Bone marrow (tissue), 2 donors: ENCODE measurements around the gene HNMT.
"Not testable (repeated sequence)": the region's sequence is repeated elsewhere in the genome, so short reads cannot be mapped to it uniquely, and the experiment has no call there.

Experiments
- DNase-seq, 2 donors: peaks; one replicate each; lab custom pipeline; 2025; lab: John Stamatoyannopoulos, UW

The HNMT gene

GRCh38 chr2:137975280-137976271, 11.3 kb downstream of the HNMT start:
- no peak for DNase-seq

DNA sequence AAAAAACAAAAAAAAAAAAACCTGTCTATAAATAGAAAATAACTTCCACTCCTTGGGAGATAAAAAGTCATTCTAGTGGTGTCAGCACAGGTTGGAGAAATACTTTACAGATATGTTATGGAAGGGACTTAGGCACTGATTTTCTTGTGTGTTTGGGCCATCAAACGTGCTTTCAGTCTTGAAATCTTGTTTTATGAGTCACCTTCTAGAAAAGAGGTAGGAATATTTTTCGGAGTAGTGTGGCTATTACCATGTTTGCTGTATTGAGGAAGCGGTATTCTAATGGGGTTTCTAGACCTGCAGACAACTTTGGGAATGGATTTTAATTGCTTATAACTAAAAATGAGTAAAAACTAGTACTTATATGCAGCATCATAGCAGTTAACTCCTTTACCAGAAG, 12.0 kb downstream of the HNMT start:
- DNase-seq, result no peak

DNA sequence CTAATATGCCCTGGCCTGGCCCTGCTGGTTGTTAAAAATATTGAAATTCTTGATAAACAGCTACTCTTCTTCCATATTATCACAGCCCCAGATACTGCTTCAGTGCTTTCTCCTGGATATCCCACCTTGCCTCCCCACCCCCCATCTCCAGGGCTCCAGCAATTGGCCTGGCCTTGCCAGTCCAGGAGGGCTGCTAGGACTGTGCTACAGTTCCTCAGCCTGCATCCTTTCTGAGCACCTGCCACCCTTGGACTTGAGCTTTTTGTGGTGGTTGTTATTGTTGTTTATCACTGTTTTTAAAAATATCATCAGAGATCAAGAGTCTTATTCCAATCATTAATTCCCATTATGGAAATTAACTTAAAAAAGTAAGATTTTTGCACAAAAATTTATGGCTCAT, 13.5 kb downstream of the HNMT start:
- DNase-seq, result no peak

DNA sequence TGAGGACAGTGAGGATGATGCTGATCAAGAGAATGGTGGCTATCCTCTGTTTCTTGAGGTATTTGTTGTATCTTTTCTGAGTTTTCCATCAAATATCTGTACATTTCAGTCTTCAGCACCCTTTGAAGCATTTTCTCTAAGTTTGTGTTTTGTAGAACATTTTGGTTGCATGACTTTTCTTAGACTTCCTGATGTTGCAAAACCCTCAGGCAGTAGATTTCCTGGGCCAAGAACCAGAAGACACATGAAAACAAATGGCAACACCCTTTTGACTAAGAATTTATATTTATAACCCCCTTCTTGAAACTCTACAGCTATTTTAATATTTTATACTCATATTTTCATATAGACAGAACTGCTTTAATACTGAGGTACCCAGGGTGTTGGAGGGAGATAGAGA, 16.2 kb downstream of the HNMT start:
- DNase-seq, result no peak

DNA sequence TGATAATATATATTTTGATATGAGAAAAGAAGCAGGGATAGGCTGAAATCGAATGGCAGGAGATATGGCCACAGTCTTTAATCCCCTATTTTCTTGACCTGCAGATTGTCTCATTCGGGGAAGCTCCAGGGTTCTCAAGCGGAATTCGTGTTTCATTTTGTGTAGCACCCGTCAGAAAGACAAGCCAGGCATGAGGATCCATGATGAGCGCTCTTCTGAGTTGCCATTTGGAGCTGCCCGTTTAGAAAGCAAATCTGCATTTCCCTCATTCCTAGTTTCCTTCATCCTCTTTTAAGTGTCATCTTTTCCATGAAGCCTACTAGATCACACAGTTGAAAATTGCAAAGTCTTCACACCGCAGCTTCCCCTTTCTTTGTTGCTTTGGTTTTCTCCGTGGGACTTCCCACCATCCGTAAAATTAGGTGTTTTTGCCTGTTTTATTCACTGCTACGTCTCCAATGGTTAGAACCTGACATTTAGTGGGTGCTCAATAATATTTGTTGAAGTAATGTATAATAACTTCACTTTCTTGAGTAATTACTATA, 16.9 kb downstream of the HNMT start:
- DNase-seq, result no peak

GRCh38 chr2:137983581-137983980, 19.3 kb downstream of the HNMT start:
- DNase-seq, result no peak

- no peak for DNase-seq
These were observed 22.0 kb downstream of the HNMT start for GRCh38 chr2:137986268-137986667.

DNA sequence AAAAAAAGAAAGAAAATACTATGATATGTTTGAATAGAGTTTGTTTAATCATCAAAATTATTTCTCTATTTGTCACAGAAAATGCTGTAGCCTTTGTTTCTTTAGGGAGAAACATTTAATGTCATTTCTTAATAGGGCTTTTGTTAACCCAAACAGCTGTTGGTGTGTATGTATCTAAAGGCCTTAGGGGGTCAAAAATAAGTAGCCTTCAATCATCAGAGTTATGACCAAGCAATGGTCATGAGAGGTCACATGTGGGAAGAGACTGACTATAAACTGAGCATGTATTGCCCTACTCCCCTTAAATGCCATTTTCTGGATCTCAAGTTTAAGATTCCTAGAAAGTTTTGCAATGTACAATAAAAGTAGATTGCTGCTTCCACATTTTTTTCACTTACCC, 22.7 kb downstream of the HNMT start:
- no peak for DNase-seq

DNA sequence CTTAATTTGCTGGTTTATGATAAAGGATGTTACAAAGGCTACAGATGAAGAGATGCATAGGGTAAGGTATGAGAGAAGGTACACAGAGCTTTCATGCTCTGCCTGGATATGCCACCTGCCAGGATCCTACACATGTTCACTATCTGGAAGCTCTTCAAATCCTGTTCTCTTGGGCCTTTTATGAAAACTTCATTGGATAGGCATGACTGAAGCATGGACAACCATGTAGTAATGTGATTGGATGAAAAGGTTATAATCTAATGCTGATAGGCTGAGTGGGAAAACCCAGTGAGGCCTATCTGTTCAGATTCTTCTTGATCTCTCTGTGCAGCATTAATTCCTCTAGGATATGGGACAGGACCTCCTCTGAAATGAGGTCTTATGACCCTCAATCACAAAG, 26.8 kb downstream of the HNMT start:
- no peak for DNase-seq

- no peak for DNase-seq
These were observed 27.9 kb downstream of the HNMT start for GRCh38 chr2:137992039-137992646.

GRCh38 chr2:137993715-137994476, 29.6 kb downstream of the HNMT start:
- not testable (repeated sequence) for DNase-seq

GRCh38 chr2:137995368-137995767, 31.1 kb downstream of the HNMT start:
- not testable (repeated sequence) for DNase-seq

GRCh38 chr2:137996158-137996557, 31.9 kb downstream of the HNMT start:
- not testable (repeated sequence) for DNase-seq

DNA sequence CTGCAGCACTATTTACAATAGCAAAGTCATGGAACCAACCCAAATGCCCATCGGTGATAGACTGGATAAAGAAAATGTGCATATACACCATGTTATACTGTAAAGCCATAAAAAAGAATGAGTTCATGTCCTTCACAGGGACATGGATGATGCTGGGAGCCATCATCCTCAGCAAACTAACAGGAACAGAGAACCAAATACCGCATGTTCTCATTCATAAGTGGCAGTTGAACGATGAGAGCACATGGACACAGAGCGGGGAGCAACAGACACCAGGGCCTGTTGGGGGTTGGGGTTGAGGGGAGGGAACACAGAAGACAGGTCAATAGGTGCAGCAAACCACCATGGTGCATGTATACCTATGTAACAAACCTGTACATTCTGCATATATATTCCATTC, 33.5 kb downstream of the HNMT start:
- DNase-seq, result no peak

- DNase-seq, result no peak
These were observed 34.2 kb downstream of the HNMT start for GRCh38 chr2:137998503-137998902.

DNA sequence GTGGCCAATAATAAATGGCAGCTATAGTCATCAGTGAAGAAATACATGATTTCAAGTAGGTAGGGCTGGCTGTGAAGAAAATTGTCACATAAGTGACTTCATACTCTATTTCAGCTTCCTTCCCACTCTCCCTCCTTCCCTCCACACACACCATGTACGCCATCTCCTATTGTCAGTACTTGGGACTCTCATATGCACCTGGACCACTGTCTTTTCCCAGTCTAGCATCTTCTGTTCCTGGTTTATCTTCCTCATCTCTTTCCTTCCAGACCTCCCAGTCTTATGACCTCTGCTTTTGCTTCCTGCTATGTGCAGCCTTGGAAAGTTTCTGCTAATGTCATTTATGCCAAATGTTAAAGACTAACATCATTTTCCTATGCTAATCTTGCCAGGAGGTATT, 35.0 kb downstream of the HNMT start:
- no peak for DNase-seq

DNA sequence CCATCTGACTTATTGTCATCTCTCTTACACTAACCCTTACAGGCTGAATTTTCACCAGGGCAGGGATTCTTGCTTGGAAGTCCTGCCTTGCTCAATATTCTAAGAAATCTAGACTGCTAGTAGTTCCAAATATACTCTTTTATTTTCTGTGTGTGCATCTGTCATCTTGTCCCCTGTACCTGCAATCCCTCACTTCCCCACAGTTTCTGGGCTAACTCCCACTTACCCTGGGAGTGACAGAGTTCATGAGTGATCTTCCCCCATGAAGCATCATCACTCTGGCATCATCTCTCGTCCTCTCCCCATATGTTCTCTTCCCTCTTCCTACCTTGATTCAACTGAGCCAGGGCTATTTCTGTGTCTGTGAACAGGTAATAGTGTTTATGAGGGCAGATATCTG, 35.7 kb downstream of the HNMT start:
- DNase-seq, result no peak

GRCh38 chr2:138000796-138001195, 36.5 kb downstream of the HNMT start:
- DNase-seq, result no peak

- no peak for DNase-seq
These were observed 39.1 kb downstream of the HNMT start for GRCh38 chr2:138003411-138003810.

- DNase-seq, result no peak
These were observed 43.2 kb downstream of the HNMT start for GRCh38 chr2:138007431-138007830.

- no peak for DNase-seq
These were observed 45.3 kb downstream of the HNMT start for GRCh38 chr2:138009622-138010021.

DNA sequence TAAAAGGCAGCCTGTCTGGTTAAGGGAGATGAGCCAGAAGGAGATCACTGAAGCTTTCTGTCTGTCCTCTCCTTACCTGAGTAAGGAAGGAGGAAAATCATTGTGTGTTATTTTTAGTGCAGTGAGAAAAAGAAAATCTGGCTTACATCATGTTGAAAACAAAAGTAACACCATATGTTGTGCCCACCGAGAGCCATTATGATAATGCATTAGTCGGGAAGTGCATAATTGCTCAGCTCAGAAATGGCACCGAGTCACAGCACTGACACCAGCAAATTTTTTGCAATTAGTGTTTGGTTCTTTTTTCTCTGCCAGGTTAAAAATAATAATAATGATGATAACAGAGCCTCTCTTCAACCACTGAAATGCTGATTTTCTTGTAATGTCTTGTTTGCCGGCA, 46.6 kb downstream of the HNMT start:
- no peak for DNase-seq
